Glutamatergic neuron (in vitro differentiated cells): ENCODE measurements around the gene WDTC1. TPM values are rescaled to one million over a fixed set of nuclear protein-coding genes. Genes with fewer than 3 reads are reported as not detected.

Experiments
- DNase-seq: peaks from one replicate; pipeline ENCODE4 v3.0.0; 2022
- H3K27ac Mint-ChIP-seq: one replicate; pipeline ENCODE4 v1.8.0; 2020; ENCODE audit warnings: mild to moderate bottlenecking, mixed read lengths, inconsistent platforms; ENCODE audit not compliant: unreplicated experiment
- H3K27me3 Mint-ChIP-seq: one replicate; pipeline ENCODE4 v1.8.0; 2020; ENCODE audit warnings: mild to moderate bottlenecking, moderate library complexity, mixed read lengths, inconsistent platforms; ENCODE audit not compliant: unreplicated experiment
- H3K36me3 Mint-ChIP-seq: one replicate; pipeline ENCODE4 v1.8.0; 2020; ENCODE audit warnings: mild to moderate bottlenecking, mixed read lengths, inconsistent platforms; ENCODE audit not compliant: unreplicated experiment
- H3K4me1 Mint-ChIP-seq: one replicate; pipeline ENCODE4 v1.8.0; 2020; ENCODE audit warnings: mild to moderate bottlenecking, low read depth, mixed read lengths, inconsistent platforms; ENCODE audit not compliant: unreplicated experiment
- H3K4me3 Mint-ChIP-seq: one replicate; pipeline ENCODE4 v1.8.0; 2020; ENCODE audit warnings: mild to moderate bottlenecking, mixed read lengths, inconsistent platforms; ENCODE audit not compliant: unreplicated experiment
- H3K9me3 Mint-ChIP-seq: one replicate; pipeline ENCODE4 v1.8.0; 2020; ENCODE audit warnings: mild to moderate bottlenecking, moderate library complexity, mixed read lengths, inconsistent platforms; ENCODE audit not compliant: unreplicated experiment
- total RNA-seq: library from RNA; stranded (reverse); fragmentation: NEBNext Ultra II Directional; extraction: Animal tissue kit (Norgen Biotek cat#: 25700); gene quantifications from one replicate; pipeline ENCODE4 v1.2.1, GENCODE V29; 2021; ENCODE audit not compliant: unreplicated experiment
- TF ChIP-seq, protein P1 (sequence below): fragments of 200-600 bp; sonication (generic); IDR thresholded peaks from one replicate; pipeline ENCODE4 v1.5.0; 2021; ENCODE audit not compliant: partially characterized antibody, unreplicated experiment

WDTC1 gene
- total RNA-seq, 1 donor from 2014 or later, result 49.4 TPM

DNA sequence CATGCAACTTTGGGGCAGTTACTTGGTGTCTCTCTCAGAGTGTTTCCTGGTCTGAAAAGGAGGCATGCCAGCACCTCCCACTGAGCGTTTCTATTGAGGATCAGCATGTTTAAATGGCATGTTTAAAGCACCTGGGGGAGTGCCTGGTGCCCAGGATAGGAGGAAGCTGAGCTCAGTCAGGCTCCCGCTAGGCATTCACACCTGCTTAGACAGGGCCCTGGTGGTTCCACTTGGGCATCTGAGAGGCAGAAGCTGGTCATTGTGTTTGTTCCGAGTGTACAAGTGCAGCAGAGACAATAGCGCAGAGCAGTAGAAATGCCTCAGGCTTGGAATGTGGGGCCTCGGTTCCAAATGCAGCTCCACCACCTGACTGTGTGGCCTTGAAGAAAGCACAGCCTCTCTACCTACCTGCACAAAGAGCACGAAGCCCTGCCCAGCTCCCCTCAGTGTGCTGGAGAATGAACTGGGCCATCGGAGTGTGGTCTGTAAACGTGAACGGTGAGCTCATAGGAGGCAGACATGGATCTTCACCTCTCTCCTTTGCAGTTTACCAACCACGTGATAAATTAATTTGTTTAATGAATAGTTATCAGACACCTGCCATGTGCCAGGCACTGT lies 67.3 kb downstream of the WDTC1 start:
- no peak for DNase-seq
- Mint-ChIP-seq H3K27ac (peak overlapping the region; percentile 93), H3K27me3 (peaks cover 9% of the 10 kb centered on the region), H3K4me1 (peaks cover 39% of the 10 kb centered on the region), H3K9me3 (peaks cover 9% of the 10 kb centered on the region), H3K36me3 (no peaks in the 10 kb centered on the region), H3K4me3 (no peak overlapping the region)
- TF ChIP-seq, protein P1, sequence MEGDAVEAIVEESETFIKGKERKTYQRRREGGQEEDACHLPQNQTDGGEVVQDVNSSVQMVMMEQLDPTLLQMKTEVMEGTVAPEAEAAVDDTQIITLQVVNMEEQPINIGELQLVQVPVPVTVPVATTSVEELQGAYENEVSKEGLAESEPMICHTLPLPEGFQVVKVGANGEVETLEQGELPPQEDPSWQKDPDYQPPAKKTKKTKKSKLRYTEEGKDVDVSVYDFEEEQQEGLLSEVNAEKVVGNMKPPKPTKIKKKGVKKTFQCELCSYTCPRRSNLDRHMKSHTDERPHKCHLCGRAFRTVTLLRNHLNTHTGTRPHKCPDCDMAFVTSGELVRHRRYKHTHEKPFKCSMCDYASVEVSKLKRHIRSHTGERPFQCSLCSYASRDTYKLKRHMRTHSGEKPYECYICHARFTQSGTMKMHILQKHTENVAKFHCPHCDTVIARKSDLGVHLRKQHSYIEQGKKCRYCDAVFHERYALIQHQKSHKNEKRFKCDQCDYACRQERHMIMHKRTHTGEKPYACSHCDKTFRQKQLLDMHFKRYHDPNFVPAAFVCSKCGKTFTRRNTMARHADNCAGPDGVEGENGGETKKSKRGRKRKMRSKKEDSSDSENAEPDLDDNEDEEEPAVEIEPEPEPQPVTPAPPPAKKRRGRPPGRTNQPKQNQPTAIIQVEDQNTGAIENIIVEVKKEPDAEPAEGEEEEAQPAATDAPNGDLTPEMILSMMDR, result no peak

DNA sequence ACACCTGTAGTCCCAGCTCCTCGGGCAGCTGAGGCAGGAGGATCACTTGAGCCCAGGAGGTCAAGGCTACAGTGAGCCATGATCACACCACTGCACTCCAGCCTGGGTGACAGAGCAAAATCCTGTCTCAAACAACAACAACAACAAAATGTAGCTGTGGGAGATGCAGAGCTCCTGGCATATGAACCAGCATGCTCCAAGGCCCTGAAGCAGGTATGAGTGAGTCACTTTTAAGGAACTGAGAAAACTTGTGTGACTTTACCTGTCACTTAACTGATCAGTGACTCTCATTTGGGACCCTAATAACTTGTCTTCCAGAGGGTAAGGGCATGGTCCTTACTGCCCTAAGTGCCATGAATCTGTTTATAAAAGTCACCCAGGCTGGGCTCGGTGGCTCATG lies 68.2 kb downstream of the WDTC1 start:
- TF ChIP-seq, protein P1, result no peak
- H3K27me3 Mint-ChIP-seq, result peaks cover 12% of the 10 kb centered on the region
- no peak overlapping the region for H3K27ac Mint-ChIP-seq
- DNase-seq, result no peak
- H3K36me3 Mint-ChIP-seq, result no peaks in the 10 kb centered on the region
- peaks cover 9% of the 10 kb centered on the region for H3K9me3 Mint-ChIP-seq
- peaks cover 47% of the 10 kb centered on the region for H3K4me1 Mint-ChIP-seq
- no peak overlapping the region for H3K4me3 Mint-ChIP-seq

DNA sequence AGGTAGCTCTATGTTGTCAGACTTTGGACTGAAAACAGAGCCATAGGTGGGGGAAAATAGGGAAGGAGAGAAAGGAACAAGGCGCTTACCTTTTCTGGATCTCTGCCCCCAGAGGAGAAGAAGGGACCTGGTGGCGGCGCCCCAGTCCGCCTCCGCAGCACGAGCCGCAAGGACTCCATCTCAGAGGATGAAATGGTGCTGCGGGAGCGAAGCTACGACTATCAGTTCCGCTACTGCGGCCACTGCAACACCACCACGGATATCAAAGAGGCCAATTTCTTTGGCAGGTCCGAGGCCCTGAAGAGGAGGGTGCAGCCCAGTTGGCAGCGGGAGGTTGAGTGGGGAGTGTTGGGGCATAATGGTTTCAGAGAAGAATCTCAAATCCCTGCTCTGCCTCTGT lies 69.1 kb downstream of the WDTC1 start:
- TF ChIP-seq, protein P1, result no peak
- Mint-ChIP-seq H3K27me3 (peaks cover 15% of the 10 kb centered on the region), H3K4me1 (peaks cover 47% of the 10 kb centered on the region), H3K4me3 (no peak overlapping the region), H3K27ac (no peak overlapping the region), H3K9me3 (peaks cover 8% of the 10 kb centered on the region), H3K36me3 (no peaks in the 10 kb centered on the region)
- no peak for DNase-seq

DNA sequence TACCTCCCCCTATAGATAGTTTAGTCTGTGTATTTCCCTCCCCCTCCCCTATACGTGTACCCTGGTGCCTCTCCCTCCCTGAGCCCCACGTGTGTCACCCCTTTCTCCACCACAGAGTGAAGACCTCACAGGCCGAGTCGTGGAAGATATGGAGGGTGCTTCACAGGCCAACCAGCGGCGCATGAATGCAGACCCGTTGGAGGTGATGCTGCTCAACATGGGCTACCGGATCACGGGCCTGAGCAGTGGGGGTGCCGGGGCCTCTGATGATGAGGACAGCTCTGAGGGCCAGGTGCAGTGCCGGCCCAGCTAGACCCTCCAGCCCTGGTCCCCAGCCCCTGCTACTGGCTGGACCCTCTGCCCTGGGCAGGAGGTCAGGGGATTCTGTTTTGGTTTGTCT lies 71.6 kb downstream of the WDTC1 start:
- no peak for DNase-seq
- H3K4me3 Mint-ChIP-seq, result no peak overlapping the region
- peaks cover 27% of the 10 kb centered on the region for H3K4me1 Mint-ChIP-seq
- H3K27ac Mint-ChIP-seq, result peak overlapping the region; percentile 22
- H3K27me3 Mint-ChIP-seq, result peaks cover 10% of the 10 kb centered on the region
- H3K36me3 Mint-ChIP-seq, result no peaks in the 10 kb centered on the region
- TF ChIP-seq, protein P1, result no peak
- no peaks in the 10 kb centered on the region for H3K9me3 Mint-ChIP-seq

DNA sequence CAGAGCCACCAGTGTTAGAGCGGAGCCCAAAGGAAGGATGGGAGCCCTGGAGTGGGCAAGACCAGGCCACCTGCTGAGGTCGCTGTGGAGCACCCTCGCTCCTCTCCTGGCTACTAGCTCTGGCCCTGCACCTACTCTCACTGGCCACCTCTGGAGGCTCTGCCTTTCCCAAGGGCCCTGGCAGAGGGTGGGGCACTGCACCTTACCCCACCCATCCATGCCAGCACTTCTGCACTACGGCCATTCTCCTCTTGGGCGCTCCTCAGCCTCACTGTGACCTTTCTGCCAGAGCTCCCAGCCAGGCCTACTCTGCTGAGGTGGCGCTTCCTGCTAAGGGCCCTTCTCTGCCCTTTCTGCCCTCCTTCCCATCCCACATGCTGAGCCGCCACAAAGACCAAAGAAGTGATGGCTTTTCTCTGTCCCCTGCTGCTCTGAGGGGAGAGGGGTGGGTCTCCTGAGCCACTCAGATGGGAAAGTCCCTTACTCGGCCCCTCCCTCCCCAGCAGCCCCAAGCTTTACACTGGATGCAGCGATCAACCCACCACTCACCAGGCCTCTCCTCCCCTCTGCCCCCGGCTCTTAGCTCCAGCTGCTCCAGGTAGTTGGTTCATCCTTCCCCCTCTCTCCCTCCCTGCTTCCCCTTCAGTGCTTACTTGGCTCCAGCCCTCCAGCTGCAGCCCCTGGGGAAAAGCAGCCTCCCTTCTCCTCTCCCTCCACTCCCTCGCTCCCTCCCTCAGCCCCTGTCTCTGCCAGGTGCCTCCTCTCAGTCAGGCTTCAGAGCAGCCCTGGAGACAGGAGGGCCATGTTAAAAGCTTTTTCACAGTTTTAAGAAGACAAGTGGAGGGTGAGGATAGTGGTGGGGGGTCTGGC lies 72.7 kb downstream of the WDTC1 start:
- Mint-ChIP-seq H3K27me3 (peaks cover 8% of the 10 kb centered on the region), H3K4me3 (peak overlapping the region; percentile 49), H3K9me3 (no peaks in the 10 kb centered on the region), H3K27ac (peak overlapping the region; percentile 81), H3K36me3 (no peaks in the 10 kb centered on the region), H3K4me1 (peaks cover 22% of the 10 kb centered on the region)
- peak; percentile 59 for DNase-seq
- TF ChIP-seq, protein P1, result peak; percentile 16
